ENCODE measurements around the gene GCHFR. TPM values are rescaled to one million over a fixed set of nuclear protein-coding genes. Genes with fewer than 3 reads are reported as not detected.

The GCHFR gene
- total RNA-seq, 1 experiment from 2014 or later, result 1.4 TPM

- no peak overlapping the region for H3K4me3 ChIP-seq
- H3K27ac ChIP-seq, result no peak overlapping the region
- no peaks in the 10 kb centered on the region for H3K9me3 ChIP-seq (replicated peaks)
- H3K36me3 ChIP-seq, result peaks cover 67% of the 10 kb centered on the region
- H3K27me3 ChIP-seq (replicated peaks), result no peaks in the 10 kb centered on the region
- DNase-seq (ENCODE audit: low read depth in 1 of 2, low spot score in 2 of 2), result no peak
- H3K4me1 ChIP-seq (replicated peaks), result no peaks in the 10 kb centered on the region
Observed at GRCh38 chr15:40775740-40776536, 12.1 kb downstream of the GCHFR start.

- DNase-seq (ENCODE audit: low read depth in 1 of 2, low spot score in 2 of 2), result no peak
Observed at GRCh38 chr15:40776537-40777141, 12.8 kb downstream of the GCHFR start.

GRCh38 chr15:40782609-40783227 lies 18.9 kb downstream of the GCHFR start:
- Histone ChIP-seq H3K4me1 (replicated peaks) (peaks cover 11% of the 10 kb centered on the region), H3K9me3 (replicated peaks) (no peaks in the 10 kb centered on the region), H3K27ac (no peak overlapping the region), H3K36me3 (peaks cover 17% of the 10 kb centered on the region), H3K27me3 (replicated peaks) (no peaks in the 10 kb centered on the region), H3K4me3 (no peak overlapping the region)
- DNase-seq (ENCODE audit: low read depth in 1 of 2, low spot score in 2 of 2), result no peak

More at GRCh38 chr15:40776537-40777141, 12.8 kb downstream of the GCHFR start:
- no peaks in the 10 kb centered on the region for H3K4me1 ChIP-seq (replicated peaks)
- no peak overlapping the region for H3K27ac ChIP-seq
- H3K4me3 ChIP-seq, result no peak overlapping the region
- no peaks in the 10 kb centered on the region for H3K9me3 ChIP-seq (replicated peaks)
- H3K27me3 ChIP-seq (replicated peaks), result no peaks in the 10 kb centered on the region
- peaks cover 63% of the 10 kb centered on the region for H3K36me3 ChIP-seq

GRCh38 chr15:40785164-40785563 lies 21.3 kb downstream of the GCHFR start:
- H3K9me3 ChIP-seq (replicated peaks), result no peaks in the 10 kb centered on the region
- H3K36me3 ChIP-seq, result peaks cover 5% of the 10 kb centered on the region
- H3K4me1 ChIP-seq (replicated peaks), result peaks cover 13% of the 10 kb centered on the region
- DNase-seq (ENCODE audit: low read depth in 1 of 2, low spot score in 2 of 2), result no peak
- H3K4me3 ChIP-seq, result no peak overlapping the region
- H3K27me3 ChIP-seq (replicated peaks), result no peaks in the 10 kb centered on the region
- no peak overlapping the region for H3K27ac ChIP-seq

- H3K9me3 ChIP-seq (replicated peaks), result no peaks in the 10 kb centered on the region
- no peaks in the 10 kb centered on the region for H3K27me3 ChIP-seq (replicated peaks)
- no peak overlapping the region for H3K27ac ChIP-seq
- H3K4me3 ChIP-seq, result no peak overlapping the region
- peaks cover 7% of the 10 kb centered on the region for H3K36me3 ChIP-seq
- DNase-seq (ENCODE audit: low read depth in 1 of 2, low spot score in 2 of 2), result no peak
- H3K4me1 ChIP-seq (replicated peaks), result peaks cover 16% of the 10 kb centered on the region
Observed at GRCh38 chr15:40785814-40786213, 21.9 kb downstream of the GCHFR start.

GRCh38 chr15:40787344-40787841 lies 23.5 kb downstream of the GCHFR start:
- Histone ChIP-seq H3K27me3 (replicated peaks) (no peaks in the 10 kb centered on the region), H3K36me3 (peaks cover 15% of the 10 kb centered on the region), H3K27ac (peak overlapping the region; percentile 7; the same call in 1 of the 2 replicates), H3K4me1 (replicated peaks) (peaks cover 16% of the 10 kb centered on the region), H3K4me3 (no peak overlapping the region), H3K9me3 (replicated peaks) (no peaks in the 10 kb centered on the region)
- DNase-seq (ENCODE audit: low read depth in 1 of 2, low spot score in 2 of 2), result peak in 1 of 2 experiments; percentile 56

GRCh38 chr15:40787991-40788390 lies 24.1 kb downstream of the GCHFR start:
- H3K9me3 ChIP-seq (replicated peaks), result no peaks in the 10 kb centered on the region
- H3K4me1 ChIP-seq (replicated peaks), result peaks cover 16% of the 10 kb centered on the region
- no peak overlapping the region for H3K4me3 ChIP-seq
- peaks cover 16% of the 10 kb centered on the region for H3K36me3 ChIP-seq
- DNase-seq (ENCODE audit: low read depth in 1 of 2, low spot score in 2 of 2), result no peak
- no peaks in the 10 kb centered on the region for H3K27me3 ChIP-seq (replicated peaks)
- no peak overlapping the region for H3K27ac ChIP-seq

- no peaks in the 10 kb centered on the region for H3K27me3 ChIP-seq (replicated peaks)
- H3K4me3 ChIP-seq, result no peak overlapping the region
- H3K9me3 ChIP-seq (replicated peaks), result no peaks in the 10 kb centered on the region
- no peak for DNase-seq (ENCODE audit: low read depth in 1 of 2, low spot score in 2 of 2)
- no peak overlapping the region for H3K27ac ChIP-seq
- peaks cover 28% of the 10 kb centered on the region for H3K4me1 ChIP-seq (replicated peaks)
- peaks cover 16% of the 10 kb centered on the region for H3K36me3 ChIP-seq
Observed at GRCh38 chr15:40789119-40789518, 25.3 kb downstream of the GCHFR start.

GRCh38 chr15:40789999-40790398 lies 26.1 kb downstream of the GCHFR start:
- Histone ChIP-seq H3K27ac (no peak overlapping the region), H3K36me3 (peaks cover 13% of the 10 kb centered on the region), H3K9me3 (replicated peaks) (no peaks in the 10 kb centered on the region), H3K27me3 (replicated peaks) (no peaks in the 10 kb centered on the region), H3K4me3 (no peak overlapping the region), H3K4me1 (replicated peaks) (peaks cover 28% of the 10 kb centered on the region)
- no peak for DNase-seq (ENCODE audit: low read depth in 1 of 2, low spot score in 2 of 2)

GRCh38 chr15:40790718-40791117 lies 26.9 kb downstream of the GCHFR start:
- peaks cover 13% of the 10 kb centered on the region for H3K36me3 ChIP-seq
- no peak overlapping the region for H3K27ac ChIP-seq
- H3K27me3 ChIP-seq (replicated peaks), result no peaks in the 10 kb centered on the region
- no peaks in the 10 kb centered on the region for H3K9me3 ChIP-seq (replicated peaks)
- peaks cover 28% of the 10 kb centered on the region for H3K4me1 ChIP-seq (replicated peaks)
- peak in 1 of 2 experiments; percentile 27 for DNase-seq (ENCODE audit: low read depth in 1 of 2, low spot score in 2 of 2)
- H3K4me3 ChIP-seq, result no peak overlapping the region

GRCh38 chr15:40792394-40792793 lies 28.5 kb downstream of the GCHFR start:
- Histone ChIP-seq H3K9me3 (replicated peaks) (no peaks in the 10 kb centered on the region), H3K27ac (no peak overlapping the region), H3K36me3 (peaks cover 13% of the 10 kb centered on the region), H3K27me3 (replicated peaks) (no peaks in the 10 kb centered on the region), H3K4me1 (replicated peaks) (peaks cover 20% of the 10 kb centered on the region), H3K4me3 (no peak overlapping the region)
- no peak for DNase-seq (ENCODE audit: low read depth in 1 of 2, low spot score in 2 of 2)

GRCh38 chr15:40793216-40793989 lies 29.5 kb downstream of the GCHFR start:
- Histone ChIP-seq H3K27ac (peak overlapping the region; percentile 35), H3K36me3 (peaks cover 13% of the 10 kb centered on the region; the same call in 1 of the 2 replicates), H3K27me3 (replicated peaks) (no peaks in the 10 kb centered on the region), H3K4me1 (replicated peaks) (peaks cover 15% of the 10 kb centered on the region), H3K9me3 (replicated peaks) (no peaks in the 10 kb centered on the region), H3K4me3 (no peak overlapping the region)
- DNase-seq (ENCODE audit: low read depth in 1 of 2, low spot score in 2 of 2), result peak; percentile 81 to 85

- Histone ChIP-seq H3K36me3 (peaks cover 12% of the 10 kb centered on the region; the same call in 1 of the 2 replicates), H3K4me3 (no peak overlapping the region), H3K27me3 (replicated peaks) (no peaks in the 10 kb centered on the region), H3K27ac (no peak overlapping the region), H3K9me3 (replicated peaks) (no peaks in the 10 kb centered on the region), H3K4me1 (replicated peaks) (peaks cover 12% of the 10 kb centered on the region)
- DNase-seq (ENCODE audit: low read depth in 1 of 2, low spot score in 2 of 2), result no peak
Observed at GRCh38 chr15:40796041-40796440, 32.2 kb downstream of the GCHFR start.

All from SJSA1 (cell line).